ENCODE results near the gene ST3GAL4. TPM values are rescaled to one million over a fixed set of nuclear protein-coding genes. Genes with fewer than 3 reads are reported as not detected.

The ST3GAL4 gene
- total RNA-seq, 1 experiment from 2014 or later: 13.6 TPM

DNA sequence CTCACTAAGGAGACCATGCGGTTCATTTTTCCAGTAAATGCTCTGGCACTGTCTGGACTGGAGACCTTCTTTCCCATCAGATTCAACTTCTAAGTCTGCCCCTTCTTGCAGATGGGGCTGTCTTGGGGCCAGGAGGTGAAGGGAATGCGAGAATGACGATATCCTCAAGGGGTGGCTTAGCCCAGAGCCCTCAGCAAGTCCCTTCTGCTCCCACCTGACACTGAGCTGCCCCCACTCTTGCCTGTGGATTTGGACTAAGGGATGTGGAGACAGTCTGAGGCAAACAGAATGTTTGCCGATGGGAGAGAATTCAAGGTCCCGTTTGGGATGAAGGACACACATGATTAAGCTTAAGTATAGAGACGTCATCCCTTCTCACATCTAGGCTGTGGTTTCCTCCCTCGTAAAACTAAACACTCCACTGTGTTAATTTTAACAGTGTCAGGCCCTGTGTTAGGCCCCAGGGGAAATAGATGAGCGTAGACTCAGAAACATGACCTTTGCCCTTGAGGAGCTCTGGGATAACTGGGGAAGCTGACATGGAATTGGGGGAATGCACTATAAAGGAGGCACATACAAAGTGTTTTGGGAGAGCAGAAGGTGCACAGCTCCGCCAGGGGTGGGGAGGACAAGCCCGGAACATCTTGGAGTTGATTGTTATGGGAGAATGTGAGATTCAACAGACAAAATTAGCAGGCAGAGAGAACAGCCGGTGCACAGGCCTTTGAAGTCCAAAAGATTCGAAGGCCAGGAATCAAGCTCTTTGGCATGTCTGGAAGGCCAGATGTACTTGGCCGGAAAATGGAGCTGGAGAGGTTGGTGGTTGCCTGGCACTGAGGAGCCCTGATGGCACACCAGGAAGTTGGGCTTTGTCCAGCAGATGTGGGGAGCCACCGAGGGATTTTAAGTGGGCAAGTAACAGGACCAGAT, 71.6 kb downstream of the ST3GAL4 start:
- Histone ChIP-seq H2AFZ (ENCODE audit: low read length) (no peak overlapping the region), H2BK20ac (ENCODE audit: low read depth, low read length, poor library complexity, severe bottlenecking) (no peak overlapping the region), H4K5ac (ENCODE audit: insufficient read length, low read depth, low read length) (no peak overlapping the region), H2BK120ac (ENCODE audit: low read depth, low read length, poor library complexity, severe bottlenecking) (no peak overlapping the region), H3T11ph (ENCODE audit: low read length) (no peak overlapping the region), H3K56ac (ENCODE audit: insufficient read length, low read depth, low read length) (no peak overlapping the region), H3K23me2 (ENCODE audit: insufficient read length, low read depth, low read length, poor library complexity, severe bottlenecking) (no peaks in the 10 kb centered on the region), H3K14ac (ENCODE audit: insufficient read depth, low read length) (no peak overlapping the region), H3K18ac (ENCODE audit: insufficient read length, low read depth, low read length) (no peak overlapping the region), H2BK5ac (ENCODE audit: insufficient read length, low read length) (no peak overlapping the region), H3K23ac (ENCODE audit: insufficient read length, low read depth, low read length) (no peak overlapping the region), H3K79me1 (ENCODE audit: insufficient read depth, low read depth, low read length, poor library complexity, severe bottlenecking) (no peaks in the 10 kb centered on the region), H3K4me1 (ENCODE audit: insufficient read depth, low read length) (no peaks in the 10 kb centered on the region; the same call in 1 of the 2 replicates), H3K27ac (ENCODE audit: insufficient read length, low read depth, low read length) (no peak overlapping the region), H2BK12ac (ENCODE audit: insufficient read length, low read depth, low read length) (no peak overlapping the region), H3K9me3 (ENCODE audit: control insufficient read depth, low read depth, low read length) (no peaks in the 10 kb centered on the region), H2BK15ac (ENCODE audit: low read depth, low read length) (no peak overlapping the region), H4K8ac (replicated peaks; ENCODE audit: insufficient read length, low read depth, low read length) (no peak overlapping the region), H3K4ac (ENCODE audit: low read depth, low read length) (no peak overlapping the region), H2AK5ac (ENCODE audit: insufficient read length, low read length) (no peak overlapping the region), H4K91ac (ENCODE audit: insufficient read length, low read depth, low read length) (no peak overlapping the region), H3K9ac (ENCODE audit: extremely low read depth, insufficient read length, low read length) (no peak overlapping the region), H3K4me2 (ENCODE audit: insufficient read depth, insufficient read length, low read length) (no peak overlapping the region), H3K27me3 (ENCODE audit: insufficient read depth, low read length) (no peaks in the 10 kb centered on the region), H4K20me1 (ENCODE audit: control insufficient read depth, insufficient read depth, insufficient read length) (no peaks in the 10 kb centered on the region), H3K79me2 (ENCODE audit: insufficient read depth, low read length) (no peaks in the 10 kb centered on the region; the same call in 1 of the 2 replicates)
- TF ChIP-seq, protein P1, sequence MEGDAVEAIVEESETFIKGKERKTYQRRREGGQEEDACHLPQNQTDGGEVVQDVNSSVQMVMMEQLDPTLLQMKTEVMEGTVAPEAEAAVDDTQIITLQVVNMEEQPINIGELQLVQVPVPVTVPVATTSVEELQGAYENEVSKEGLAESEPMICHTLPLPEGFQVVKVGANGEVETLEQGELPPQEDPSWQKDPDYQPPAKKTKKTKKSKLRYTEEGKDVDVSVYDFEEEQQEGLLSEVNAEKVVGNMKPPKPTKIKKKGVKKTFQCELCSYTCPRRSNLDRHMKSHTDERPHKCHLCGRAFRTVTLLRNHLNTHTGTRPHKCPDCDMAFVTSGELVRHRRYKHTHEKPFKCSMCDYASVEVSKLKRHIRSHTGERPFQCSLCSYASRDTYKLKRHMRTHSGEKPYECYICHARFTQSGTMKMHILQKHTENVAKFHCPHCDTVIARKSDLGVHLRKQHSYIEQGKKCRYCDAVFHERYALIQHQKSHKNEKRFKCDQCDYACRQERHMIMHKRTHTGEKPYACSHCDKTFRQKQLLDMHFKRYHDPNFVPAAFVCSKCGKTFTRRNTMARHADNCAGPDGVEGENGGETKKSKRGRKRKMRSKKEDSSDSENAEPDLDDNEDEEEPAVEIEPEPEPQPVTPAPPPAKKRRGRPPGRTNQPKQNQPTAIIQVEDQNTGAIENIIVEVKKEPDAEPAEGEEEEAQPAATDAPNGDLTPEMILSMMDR (conservative IDR thresholded peaks at IDR 0.05): no peak
- no CpG with 5 or more reads among the region's 14 CpGs for WGBS (ENCODE audit: extremely low coverage, insufficient read length, low lambda C conversion rate)
- no peak overlapping the region for H3K4me3 Mint-ChIP-seq
- peaks cover 3% of the 10 kb centered on the region for H3K27me3 Mint-ChIP-seq (ENCODE audit: low read depth)
- no peaks in the 10 kb centered on the region for H3K9me3 Mint-ChIP-seq
- DNase-seq: no peak
- H3K27ac Mint-ChIP-seq: peak overlapping the region in 1 of 3 experiments; percentile 33; a peak in 1 of 7 replicates
- H3K4me1 Mint-ChIP-seq: peaks cover 5 to 9% of the 10 kb centered on the region in 2 experiments
- no peaks in the 10 kb centered on the region; a peak in 1 of 7 replicates for H3K36me3 Mint-ChIP-seq (ENCODE audit: insufficient read depth in 1 of 3, low read depth in 3 of 3)

Measured in H9 (cell line).